Right renal cortex interstitium (tissue), 3 donors: ENCODE results near the gene CHRNA1. TPM values are rescaled to one million over a fixed set of nuclear protein-coding genes. Genes with fewer than 3 reads are reported as not detected.
A peak's percentile ranks its signal among the peaks of the same experiment; 100 is the strongest.
"Not testable (repeated sequence)": the region's sequence is repeated elsewhere in the genome, so short reads cannot be mapped to it uniquely, and the experiment has no call there.

Experiments
- DNase-seq, 3 donors: peaks; one replicate each; pipeline ENCODE4 v3.0.0-alpha.2; 2013; ENCODE audit warnings: low read depth in 3 of 3, low spot score in 2 of 3
- polyA plus RNA-seq, 3 donors: library from polyadenylated mRNA; unstranded; fragments of 120-200 nt; gene quantifications; one replicate each; pipeline ENCODE4 v1.2.1, GENCODE V29; 2013; ENCODE audit not compliant: insufficient read length in 3 of 3

CHRNA1 gene
- polyA plus RNA-seq, 3 donors, result 2.7 to 5.2 (median 3.7) TPM

DNA sequence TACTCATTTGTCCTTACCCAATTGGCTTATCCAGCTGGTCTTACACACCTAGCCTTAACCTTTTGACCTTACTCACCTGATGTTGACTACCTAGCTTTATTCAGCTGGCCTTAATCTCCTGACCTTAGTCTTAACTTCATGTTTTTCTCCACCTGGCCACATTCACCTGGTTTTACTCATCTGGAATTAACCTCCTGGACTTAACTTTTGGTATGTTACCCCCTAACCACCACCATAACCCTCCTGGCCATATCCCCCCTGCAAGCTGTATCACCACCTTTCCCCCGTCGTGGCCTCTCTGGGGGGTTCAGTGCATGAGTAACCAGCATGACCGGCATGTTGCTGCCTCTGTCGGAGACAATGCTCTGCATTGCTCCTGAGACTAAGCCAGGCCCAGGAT is 45.7 kb downstream of the CHRNA1 start:
- DNase-seq, result no peak

GRCh38 chr2:174717916-174718315 is 46.4 kb downstream of the CHRNA1 start:
- DNase-seq, result no peak

GRCh38 chr2:174717273-174717672 is 47.0 kb downstream of the CHRNA1 start:
- DNase-seq, result no peak

DNA sequence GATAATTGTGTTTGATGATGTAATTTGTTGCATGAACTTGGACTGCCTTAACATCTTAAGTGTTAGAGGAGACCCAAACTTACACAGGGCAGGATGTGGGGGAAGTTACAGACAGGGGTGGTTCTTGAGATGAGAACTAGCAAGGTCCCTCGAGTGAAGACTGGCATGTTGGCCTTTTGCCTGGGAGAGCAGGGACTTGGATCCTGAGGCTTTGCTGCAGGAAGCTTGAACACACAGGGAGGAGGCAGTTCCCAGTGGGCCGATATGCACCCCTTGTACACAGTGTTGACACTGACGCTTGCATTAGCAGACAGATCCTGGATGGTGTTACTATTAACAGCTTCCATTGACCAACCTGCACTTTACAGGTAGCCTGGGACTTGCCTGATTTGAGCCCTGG is 47.5 kb downstream of the CHRNA1 start:
- no peak for DNase-seq

GRCh38 chr2:174713686-174714085 is 50.6 kb downstream of the CHRNA1 start:
- no peak for DNase-seq

GRCh38 chr2:174711206-174711605 is 53.1 kb downstream of the CHRNA1 start:
- no peak for DNase-seq

DNA sequence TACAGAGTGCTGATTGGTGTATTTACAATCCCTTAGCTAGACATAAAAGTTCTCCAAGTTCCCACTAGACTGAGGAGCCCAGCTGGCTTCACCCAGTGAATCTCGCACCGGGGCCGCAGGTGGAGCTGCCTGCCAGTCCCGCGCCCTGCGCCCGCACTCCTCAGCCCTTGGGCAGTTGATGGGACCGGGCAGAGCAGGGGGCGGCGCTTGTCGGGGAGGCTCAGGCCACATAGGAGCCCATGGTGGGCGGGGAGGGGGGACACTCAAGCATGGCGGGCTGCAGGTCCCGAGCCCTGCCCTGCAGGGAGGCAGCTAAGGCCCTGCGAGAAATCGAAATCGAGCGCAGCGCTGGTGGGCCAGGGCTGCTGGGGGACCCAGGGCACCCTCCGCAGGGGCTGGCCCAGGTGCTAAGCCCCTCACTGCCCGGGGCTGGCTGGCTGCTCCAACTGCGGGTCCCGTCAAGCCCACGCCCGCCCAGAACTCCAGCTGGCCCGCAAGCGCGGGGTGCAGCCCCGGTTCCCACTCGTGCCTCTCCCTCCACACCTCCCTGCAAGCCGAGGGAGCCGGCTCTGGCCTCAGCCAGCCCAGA is 54.8 kb downstream of the CHRNA1 start:
- not testable (repeated sequence) for DNase-seq

DNA sequence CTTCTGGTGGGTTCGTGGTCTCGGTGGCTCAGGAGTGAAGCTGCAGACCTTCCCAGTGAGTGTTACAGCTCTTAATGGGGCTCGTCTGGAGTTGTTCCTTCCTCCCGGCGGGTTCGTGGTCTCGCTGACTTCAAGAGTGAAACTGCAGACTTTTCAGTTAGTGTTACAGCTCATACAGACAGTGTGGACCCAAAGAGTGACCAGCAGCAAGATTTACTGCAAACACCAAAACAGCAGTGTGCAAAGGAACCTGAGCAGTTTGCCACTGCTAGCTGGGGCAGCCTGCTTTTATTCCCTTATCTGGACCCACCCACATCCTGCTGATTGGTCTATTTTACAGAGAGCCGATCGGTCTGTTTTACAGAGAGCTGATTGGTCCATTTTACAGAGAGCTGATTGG is 55.6 kb downstream of the CHRNA1 start:
- no peak for DNase-seq

DNA sequence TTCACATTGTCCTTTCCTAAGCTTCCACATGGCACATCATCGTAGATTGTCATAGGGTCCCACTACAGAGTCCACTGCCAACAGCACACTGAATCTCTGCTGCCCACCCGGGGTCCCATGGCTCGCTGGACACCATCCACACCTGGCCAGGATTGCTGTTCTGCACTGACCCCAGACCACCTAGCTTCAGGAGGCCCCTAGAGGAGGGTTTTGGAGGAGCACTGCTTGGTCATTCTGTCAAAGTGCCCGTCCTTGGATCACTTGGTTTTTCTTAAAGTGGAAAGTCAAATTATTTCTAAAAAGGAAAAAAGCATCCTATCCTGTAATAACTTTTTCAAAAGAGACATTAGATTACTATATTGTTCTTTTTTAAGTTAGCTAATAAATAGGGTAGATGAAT is 59.0 kb downstream of the CHRNA1 start:
- no peak for DNase-seq

- DNase-seq, result no peak
Observed at GRCh38 chr2:174704642-174705041, 59.6 kb downstream of the CHRNA1 start.

DNA sequence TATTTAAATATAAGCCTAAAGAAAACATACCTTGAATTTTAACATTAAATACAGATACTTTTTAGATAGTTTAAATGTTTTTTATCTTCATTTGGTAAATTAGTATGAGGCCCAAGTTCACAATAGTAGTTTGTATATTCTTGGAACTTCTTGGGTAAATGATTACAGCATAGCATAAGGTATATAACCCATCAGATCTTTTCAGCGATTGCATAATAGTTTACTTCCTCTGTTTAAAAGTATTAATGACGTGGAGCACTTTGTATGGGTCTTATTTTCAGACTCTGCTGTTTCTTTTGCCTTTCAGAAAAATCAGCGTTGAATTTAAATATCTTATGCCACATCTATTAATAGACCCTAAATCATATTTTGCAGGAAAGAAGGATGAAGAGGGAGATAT is 60.2 kb downstream of the CHRNA1 start:
- no peak for DNase-seq

DNA sequence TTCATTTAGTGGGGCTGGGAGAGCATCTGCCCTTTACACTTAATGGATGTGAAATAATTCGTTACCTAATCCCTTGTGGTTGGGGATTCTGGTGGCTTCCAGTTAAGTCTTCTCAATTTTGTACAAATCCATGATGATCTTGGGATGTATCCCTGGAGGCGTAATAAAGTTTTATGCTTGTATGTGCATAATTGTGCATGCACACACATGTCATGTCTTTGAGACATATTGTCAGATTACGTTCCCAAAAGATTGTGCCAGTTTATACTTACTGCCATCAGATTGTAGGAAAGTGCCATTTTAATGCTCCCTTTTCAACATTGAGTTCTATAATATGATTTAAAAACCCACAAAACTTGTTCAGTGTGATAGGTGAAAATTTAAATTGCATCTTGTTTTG is 60.8 kb downstream of the CHRNA1 start:
- no peak for DNase-seq

GRCh38 chr2:174702541-174702940 is 61.7 kb downstream of the CHRNA1 start:
- DNase-seq, result no peak

- peak in 2 of 3 donors; percentile 30 to 40 for DNase-seq
Observed at GRCh38 chr2:174699993-174700766, 64.1 kb downstream of the CHRNA1 start.

Other genes with a start within 250 kb of the CHRNA1 start
- gene WIPF1, start 166.7 kb downstream of the CHRNA1 start, polyA plus RNA-seq, result 10 to 100 TPM; 23.5 to 25.7 (median 24.3) TPM
- gene CHN1, start 240.9 kb upstream of the CHRNA1 start, polyA plus RNA-seq, result 10 to 100 TPM; 29.3 to 32.1 (median 31.4) TPM